H1 (cell line): ENCODE data around the gene SRSF8.

Experiments used
- POLR2AphosphoS5 ChIP-seq: IDR thresholded peaks from 2 replicates; pipeline ENCODE4 v1.6.1; 2011; ENCODE audit warnings: low read depth, low read length
- SP1 ChIP-seq: IDR thresholded peaks from 2 replicates; pipeline ENCODE4 v1.6.1; 2011; ENCODE audit warnings: low read depth, low read length
- YY1 ChIP-seq: IDR thresholded peaks from 2 replicates; pipeline ENCODE4 v1.6.1; 2011; ENCODE audit warnings: low read depth, mild to moderate bottlenecking, low read length
- TF ChIP-seq, protein P1 (sequence below): IDR thresholded peaks from 2 replicates; pipeline ENCODE4 v1.6.1; 2011; ENCODE audit warnings: low read length, improper control_type of control experiment

GRCh38 chr11:95042906-95043305 lies 23.8 kb upstream of the SRSF8 start:
- TF ChIP-seq, protein P1, sequence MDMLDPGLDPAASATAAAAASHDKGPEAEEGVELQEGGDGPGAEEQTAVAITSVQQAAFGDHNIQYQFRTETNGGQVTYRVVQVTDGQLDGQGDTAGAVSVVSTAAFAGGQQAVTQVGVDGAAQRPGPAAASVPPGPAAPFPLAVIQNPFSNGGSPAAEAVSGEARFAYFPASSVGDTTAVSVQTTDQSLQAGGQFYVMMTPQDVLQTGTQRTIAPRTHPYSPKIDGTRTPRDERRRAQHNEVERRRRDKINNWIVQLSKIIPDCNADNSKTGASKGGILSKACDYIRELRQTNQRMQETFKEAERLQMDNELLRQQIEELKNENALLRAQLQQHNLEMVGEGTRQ = no peak
- TF ChIP-seq POLR2AphosphoS5 = no peak
- no peak for TF ChIP-seq SP1
- no peak for TF ChIP-seq YY1
